Ovary (tissue), 9 donors: ENCODE results near the gene SLC2A13. TPM values are rescaled to one million over a fixed set of nuclear protein-coding genes. Genes with fewer than 3 reads are reported as not detected.
"Not testable (repeated sequence)": the region's sequence is repeated elsewhere in the genome, so short reads cannot be mapped to it uniquely, and the experiment has no call there.

Experiments used
- DNase-seq, 5 donors: peaks; one replicate each; pipeline ENCODE4 v3.0.0-alpha.2; 2019 to 2020
- H3K27ac ChIP-seq, 2 donors: fragments of 200-600 bp; one replicate each; pipeline versions ENCODE4 v1.5.1 to v1.8.0; 2019 to 2022
- H3K27me3 ChIP-seq: fragments of 200-600 bp; one replicate; pipeline ENCODE4 v1.8.0; 2022
- H3K36me3 ChIP-seq: fragments of 200-600 bp; sonication (generic); one replicate; pipeline ENCODE4 v1.5.1; 2019
- H3K4me1 ChIP-seq: one replicate; pipeline ENCODE4 v1.8.1; 2013; ENCODE audit warnings: mild to moderate bottlenecking, moderate library complexity; ENCODE audit not compliant: insufficient read depth
- H3K4me3 ChIP-seq: fragments of 200-600 bp; sonication (generic); one replicate; pipeline ENCODE4 v1.5.1; 2017
- H3K9me3 ChIP-seq, 2 donors: fragments of 200-600 bp in 1 of 2; sonication (generic) in 1 of 2; one replicate each; pipeline versions ENCODE4 v1.5.1 to v1.8.1; 2013 to 2019; ENCODE audit warnings: mild to moderate bottlenecking in 1 of 2, moderate library complexity in 1 of 2
- CTCF ChIP-seq, 3 donors: fragments of 450-650 bp in 2 of 3; fragments of 200-600 bp in 1 of 3; IDR thresholded peaks; one replicate each; pipeline versions ENCODE4 v1.5.1 to v1.8.0; 2016 to 2022; ENCODE audit warnings: antibody characterized with exemption in 3 of 3, mild to moderate bottlenecking in 1 of 3
- EP300 ChIP-seq: sonication (generic); formaldehyde crosslinking; IDR thresholded peaks from one replicate; pipeline ENCODE4 v1.6.1; 2017; ENCODE audit warnings: antibody characterized with exemption
- POLR2A ChIP-seq: fragments of 450-650 bp; IDR thresholded peaks from one replicate; pipeline ENCODE4 v1.6.1; 2017; ENCODE audit warnings: antibody characterized with exemption, mild to moderate bottlenecking, moderate library complexity
- WGBS, 3 donors: extraction: QIAGEN DNeasy Blood & Tissue Kit in 1 of 3; methylation state at CpG; one replicate each; pipeline versions ENCODE4 v1.1.5 to v1.1.7; 2013 to 2017; 5-methylcytosine and 5-hydroxymethylcytosine counted together
- intact Hi-C, 4 donors: fragments of 100-400 bp; cut with DNase I; formaldehyde crosslinking; loops; one replicate each; pipeline versions ENCODE4 v1.11.0 to v1.15.1; 2022 to 2023
- polyA plus RNA-seq, 2 donors: library from polyadenylated mRNA; stranded (reverse); fragments of 200-250 nt in 1 of 2; fragments of 350-450 nt in 1 of 2; fragmentation: Illumina TruSeq in 1 of 2; extraction: RNeasy Lipid Tissue Mini Kit (QIAGEN cat#74804) in 1 of 2; gene quantifications; one replicate each; pipeline ENCODE4 v1.2.3, GENCODE V29; 2013 to 2014
- total RNA-seq, 7 donors: library from RNA; depleted of rRNA in 2 of 7; stranded (reverse); fragments of >200 nt in 2 of 7; fragmentation: NEBNext Ultra II Directional in 3 of 7; extraction: Animal tissue kit (Norgen Biotek cat#: 25700) in 3 of 7; gene quantifications; one replicate each; pipeline versions ENCODE4 v1.1.0 to v1.2.4, GENCODE V29; 2016 to 2023
- donor health status: DM: no; HTN: no; CAD: no; lungs with moderate emphysema.
- donor health status: DM: no; HTN: no; CAD: no.
- donor health status: Bipolar disorder and iron deficiency.
- donor health status: DM: yes; HTN: yes; CAD: no.
- donor health status: DM: no; HTN: no; CAD: no.
- donor health status: DM: yes; HTN: yes; CAD: no.

SLC2A13 gene
- total and polyA plus RNA-seq, 9 donors, result 2.3 to 24.3 (median 7.9) TPM

GRCh38 chr12:40032433-40033241 lies 73.2 kb downstream of the SLC2A13 start:
- Histone ChIP-seq H3K4me3 (no peak overlapping the region), H3K27me3 (no peaks in the 10 kb centered on the region), H3K36me3 (no peaks in the 10 kb centered on the region), H3K4me1 (no peaks in the 10 kb centered on the region), H3K27ac (no peak overlapping the region), H3K9me3 (no peaks in the 10 kb centered on the region)
- TF ChIP-seq POLR2A (no peak), CTCF (IDR thresholded peaks at IDR 0.05) (no peak), EP300 (no peak)
- no peak for DNase-seq
- WGBS, 3 donors, result 91 to 96% (median 93%) methylated on average over 5 of the region's 5 CpGs
- intact Hi-C loops, result no loop called here

- no peak overlapping the region for H3K4me3 ChIP-seq
- H3K36me3 ChIP-seq, result no peaks in the 10 kb centered on the region
- H3K9me3 ChIP-seq, result no peaks in the 10 kb centered on the region
- 95 to 98% (median 97%) methylated on average over 3 of the region's 3 CpGs for WGBS, 3 donors
- intact Hi-C loops, result no loop called here
- DNase-seq, result no peak
- TF ChIP-seq EP300, result no peak
- TF ChIP-seq POLR2A, result no peak
- no peak for TF ChIP-seq CTCF (IDR thresholded peaks at IDR 0.05)
- no peaks in the 10 kb centered on the region for H3K4me1 ChIP-seq
- no peak overlapping the region for H3K27ac ChIP-seq
- no peaks in the 10 kb centered on the region for H3K27me3 ChIP-seq
Observed at GRCh38 chr12:40031965-40032364, 73.9 kb downstream of the SLC2A13 start.

DNA sequence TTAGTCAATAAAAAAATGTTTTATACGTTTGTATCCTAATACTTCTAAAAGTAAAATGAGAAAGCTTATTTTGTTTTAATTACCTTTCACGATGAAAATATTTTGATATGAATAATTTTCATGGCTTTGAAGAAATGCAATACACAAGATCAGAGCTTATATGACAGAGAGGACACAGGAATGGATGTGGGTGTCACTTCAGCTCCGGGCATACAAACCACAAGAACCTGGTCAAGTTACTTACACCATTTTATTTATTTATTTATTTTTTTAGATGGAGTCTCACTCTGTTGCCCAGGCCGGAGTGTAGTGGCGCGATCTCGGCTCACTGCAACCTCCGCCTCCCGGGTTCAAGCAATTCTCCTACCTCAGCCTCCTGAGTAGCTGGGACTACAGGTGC lies 74.9 kb downstream of the SLC2A13 start:
- H3K9me3 ChIP-seq, H3K36me3 ChIP-seq, H3K27me3 ChIP-seq, H3K4me3 ChIP-seq, H3K27ac ChIP-seq, intact Hi-C loops, H3K4me1 ChIP-seq, DNase-seq: not testable (repeated sequence)
- 85 to 95% (median 92%) methylated on average over 9 of the region's 9 CpGs for WGBS, 3 donors

DNA sequence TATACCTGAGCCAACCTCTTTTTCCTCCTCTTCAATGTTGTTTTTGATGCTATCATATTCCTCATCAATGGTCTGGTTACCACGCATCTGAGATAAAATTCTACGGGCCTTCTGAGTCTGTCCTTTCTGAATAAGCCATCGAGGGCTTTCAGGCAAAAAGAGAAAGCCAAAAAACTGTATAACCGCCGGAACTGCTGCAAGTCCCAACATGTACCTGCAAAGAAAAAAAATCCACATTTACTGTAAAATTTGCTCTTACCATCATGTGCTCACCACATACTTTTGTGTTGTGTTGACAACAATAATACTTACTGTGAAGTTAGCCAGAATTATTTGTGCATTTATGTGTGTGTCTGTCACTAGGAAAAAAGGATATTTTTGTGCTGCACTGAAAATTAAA lies 77.6 kb downstream of the SLC2A13 start:
- Histone ChIP-seq H3K4me1 (no peaks in the 10 kb centered on the region), H3K4me3 (no peak overlapping the region), H3K36me3 (no peaks in the 10 kb centered on the region), H3K27me3 (no peaks in the 10 kb centered on the region), H3K9me3 (no peaks in the 10 kb centered on the region), H3K27ac (no peak overlapping the region)
- DNase-seq, result no peak
- intact Hi-C loops, result no loop called here
- TF ChIP-seq EP300 (no peak), POLR2A (no peak), CTCF (IDR thresholded peaks at IDR 0.05) (no peak)
- WGBS, 3 donors, result 95 to 96% (median 96%) methylated on average over 5 of the region's 5 CpGs

DNA sequence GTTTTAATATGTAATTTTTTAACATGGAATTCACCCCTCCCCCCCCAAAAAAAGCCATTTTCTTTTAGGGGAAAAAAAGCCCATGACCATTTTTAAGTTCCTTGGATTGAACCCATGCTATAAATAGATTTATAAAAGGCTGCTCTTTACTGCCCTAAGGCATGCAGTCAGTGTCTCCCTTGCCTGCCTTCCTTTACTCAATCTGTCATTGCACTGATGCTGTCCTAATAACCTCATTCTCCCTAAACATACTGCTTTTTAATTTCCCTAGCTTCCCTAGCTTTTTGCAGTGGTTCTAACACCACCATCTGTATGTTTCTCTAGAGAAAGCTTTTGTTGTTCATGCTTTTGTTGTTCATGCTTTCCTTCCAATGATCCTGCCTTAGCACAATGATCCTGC lies 83.0 kb downstream of the SLC2A13 start:
- no peaks in the 10 kb centered on the region for H3K36me3 ChIP-seq
- H3K27ac ChIP-seq, result no peak overlapping the region
- H3K9me3 ChIP-seq, result no peaks in the 10 kb centered on the region
- no peaks in the 10 kb centered on the region for H3K4me1 ChIP-seq
- no peaks in the 10 kb centered on the region for H3K27me3 ChIP-seq
- TF ChIP-seq CTCF (IDR thresholded peaks at IDR 0.05) (no peak), EP300 (no peak)
- no peak for DNase-seq
- intact Hi-C loops, result no loop called here
- H3K4me3 ChIP-seq, result no peak overlapping the region
